WTC11 (cell line): ENCODE data around the gene BMPER.

Source experiments
- CBFB ChIP-seq: sonication (generic); formaldehyde crosslinking; IDR thresholded peaks from 2 replicates; pipeline ENCODE4 v1.8.1; 2022; ENCODE audit warnings: mild to moderate bottlenecking, low read depth, missing genetic modification reagents
- JAZF1 ChIP-seq: fragments of 250-450 bp; sonication (Bioruptor Pico); IDR thresholded peaks from 2 replicates; pipeline ENCODE4 v1.9.0; 2021; ENCODE audit warnings: moderate library complexity, mild to moderate bottlenecking, inconsistent platforms
- SP1 ChIP-seq: sonication (generic); formaldehyde crosslinking; conservative IDR thresholded peaks from 2 replicates; pipeline ENCODE4 v1.8.1; 2022; ENCODE audit warnings: missing genetic modification reagents
- ZNF138 ChIP-seq: sonication (generic); formaldehyde crosslinking; conservative IDR thresholded peaks from 2 replicates; pipeline ENCODE4 v1.8.1; 2022; ENCODE audit warnings: mild to moderate bottlenecking, moderate library complexity, missing genetic modification reagents
- ZNF416 ChIP-seq: fragments of 250-450 bp; sonication (Bioruptor Pico); IDR thresholded peaks from 2 replicates; pipeline ENCODE4 v1.9.0; 2021; ENCODE audit warnings: mild to moderate bottlenecking, inconsistent platforms
- ZNF512 ChIP-seq: sonication (generic); formaldehyde crosslinking; IDR thresholded peaks from 2 replicates; pipeline ENCODE4 v1.8.1; 2022; ENCODE audit warnings: missing genetic modification reagents, borderline replicate concordance
- TF ChIP-seq, protein P1 (sequence below): sonication (generic); formaldehyde crosslinking; conservative IDR thresholded peaks from 2 replicates; pipeline ENCODE4 v1.8.1; 2022; ENCODE audit warnings: mild to moderate bottlenecking, missing genetic modification reagents
- TF ChIP-seq, protein P2 (sequence below): fragments of 200-600 bp; IDR thresholded peaks from 2 replicates; pipeline ENCODE4 v1.8.0; 2022; ENCODE audit warnings: antibody characterized with exemption
- TF ChIP-seq, protein P3 (sequence below): sonication (generic); formaldehyde crosslinking; IDR thresholded peaks from 2 replicates; pipeline ENCODE4 v1.8.1; 2023; ENCODE audit warnings: mild to moderate bottlenecking, missing genetic modification reagents, moderate library complexity
- TF ChIP-seq, protein P4 (sequence below): sonication (generic); formaldehyde crosslinking; IDR thresholded peaks from 2 replicates; pipeline ENCODE4 v1.8.0; 2023; ENCODE audit warnings: missing genetic modification reagents

- no peak for TF ChIP-seq CBFB (CRISPR knock-in tag)
- TF ChIP-seq, protein P1, sequence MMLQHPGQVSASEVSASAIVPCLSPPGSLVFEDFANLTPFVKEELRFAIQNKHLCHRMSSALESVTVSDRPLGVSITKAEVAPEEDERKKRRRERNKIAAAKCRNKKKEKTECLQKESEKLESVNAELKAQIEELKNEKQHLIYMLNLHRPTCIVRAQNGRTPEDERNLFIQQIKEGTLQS (CRISPR knock-in tag) = no peak
- TF ChIP-seq ZNF512 (CRISPR knock-in tag) = no peak
- TF ChIP-seq, protein P2, sequence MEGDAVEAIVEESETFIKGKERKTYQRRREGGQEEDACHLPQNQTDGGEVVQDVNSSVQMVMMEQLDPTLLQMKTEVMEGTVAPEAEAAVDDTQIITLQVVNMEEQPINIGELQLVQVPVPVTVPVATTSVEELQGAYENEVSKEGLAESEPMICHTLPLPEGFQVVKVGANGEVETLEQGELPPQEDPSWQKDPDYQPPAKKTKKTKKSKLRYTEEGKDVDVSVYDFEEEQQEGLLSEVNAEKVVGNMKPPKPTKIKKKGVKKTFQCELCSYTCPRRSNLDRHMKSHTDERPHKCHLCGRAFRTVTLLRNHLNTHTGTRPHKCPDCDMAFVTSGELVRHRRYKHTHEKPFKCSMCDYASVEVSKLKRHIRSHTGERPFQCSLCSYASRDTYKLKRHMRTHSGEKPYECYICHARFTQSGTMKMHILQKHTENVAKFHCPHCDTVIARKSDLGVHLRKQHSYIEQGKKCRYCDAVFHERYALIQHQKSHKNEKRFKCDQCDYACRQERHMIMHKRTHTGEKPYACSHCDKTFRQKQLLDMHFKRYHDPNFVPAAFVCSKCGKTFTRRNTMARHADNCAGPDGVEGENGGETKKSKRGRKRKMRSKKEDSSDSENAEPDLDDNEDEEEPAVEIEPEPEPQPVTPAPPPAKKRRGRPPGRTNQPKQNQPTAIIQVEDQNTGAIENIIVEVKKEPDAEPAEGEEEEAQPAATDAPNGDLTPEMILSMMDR = no peak
- TF ChIP-seq SP1 = no peak
- TF ChIP-seq, protein P3, sequence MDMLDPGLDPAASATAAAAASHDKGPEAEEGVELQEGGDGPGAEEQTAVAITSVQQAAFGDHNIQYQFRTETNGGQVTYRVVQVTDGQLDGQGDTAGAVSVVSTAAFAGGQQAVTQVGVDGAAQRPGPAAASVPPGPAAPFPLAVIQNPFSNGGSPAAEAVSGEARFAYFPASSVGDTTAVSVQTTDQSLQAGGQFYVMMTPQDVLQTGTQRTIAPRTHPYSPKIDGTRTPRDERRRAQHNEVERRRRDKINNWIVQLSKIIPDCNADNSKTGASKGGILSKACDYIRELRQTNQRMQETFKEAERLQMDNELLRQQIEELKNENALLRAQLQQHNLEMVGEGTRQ (CRISPR knock-in tag) = no peak
- TF ChIP-seq, protein P4, sequence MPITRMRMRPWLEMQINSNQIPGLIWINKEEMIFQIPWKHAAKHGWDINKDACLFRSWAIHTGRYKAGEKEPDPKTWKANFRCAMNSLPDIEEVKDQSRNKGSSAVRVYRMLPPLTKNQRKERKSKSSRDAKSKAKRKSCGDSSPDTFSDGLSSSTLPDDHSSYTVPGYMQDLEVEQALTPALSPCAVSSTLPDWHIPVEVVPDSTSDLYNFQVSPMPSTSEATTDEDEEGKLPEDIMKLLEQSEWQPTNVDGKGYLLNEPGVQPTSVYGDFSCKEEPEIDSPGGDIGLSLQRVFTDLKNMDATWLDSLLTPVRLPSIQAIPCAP (CRISPR knock-in tag) = no peak
- TF ChIP-seq ZNF416 = no peak
- no peak for TF ChIP-seq ZNF138 (CRISPR knock-in tag)
- TF ChIP-seq JAZF1 (CRISPR knock-in tag) = no peak
Measured at GRCh38 chr7:34036972-34037792, 131.8 kb downstream of the BMPER start.
